IMR-90 (cell line): Measurements from ENCODE around the gene RND3.

Source experiments
- BHLHE40 ChIP-seq: fragments of 150-350 bp; IDR thresholded peaks from 2 replicates; pipeline ENCODE4 v1.6.1; 2016; ENCODE audit warnings: mild to moderate bottlenecking, low read depth, low read length
- CTCF ChIP-seq: conservative IDR thresholded peaks from 2 replicates; pipeline ENCODE4 v1.5.1; 2012; ENCODE audit warnings: mild to moderate bottlenecking, low read depth, low read length, improper control_type of control experiment
- POLR2A ChIP-seq: IDR thresholded peaks from 2 replicates; pipeline ENCODE4 v1.6.1; 2012; ENCODE audit warnings: mild to moderate bottlenecking, low read depth, low read length

DNA sequence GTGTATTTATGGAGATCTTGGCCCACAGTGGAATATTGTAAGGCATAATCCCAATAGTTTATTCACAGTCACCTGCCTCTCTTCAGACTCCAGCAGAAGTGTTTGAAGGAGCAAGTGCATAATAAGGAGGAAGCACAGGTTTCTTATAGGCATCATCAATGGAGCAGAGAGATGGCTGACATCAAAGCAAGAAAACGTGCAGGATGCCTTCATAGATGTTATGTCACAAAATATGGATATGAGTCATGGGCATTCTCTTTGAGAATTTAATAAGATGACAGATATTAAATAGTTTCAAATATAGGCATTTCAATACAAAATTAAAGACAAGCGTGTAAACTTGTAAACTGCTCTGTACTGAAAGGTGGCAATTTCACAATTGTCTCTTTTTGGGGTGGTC, 4.0 kb upstream of the RND3 start:
- TF ChIP-seq CTCF = no peak
- peak; percentile 27; the same call in 1 of the 2 replicates for TF ChIP-seq BHLHE40
- TF ChIP-seq POLR2A = no peak
